Measurements from ENCODE around the gene CASD1. TPM values are rescaled to one million over a fixed set of nuclear protein-coding genes. Genes with fewer than 3 reads are reported as not detected.

CASD1 gene
- polyA plus RNA-seq, 1 donor from 2014 or later = 187 TPM

DNA sequence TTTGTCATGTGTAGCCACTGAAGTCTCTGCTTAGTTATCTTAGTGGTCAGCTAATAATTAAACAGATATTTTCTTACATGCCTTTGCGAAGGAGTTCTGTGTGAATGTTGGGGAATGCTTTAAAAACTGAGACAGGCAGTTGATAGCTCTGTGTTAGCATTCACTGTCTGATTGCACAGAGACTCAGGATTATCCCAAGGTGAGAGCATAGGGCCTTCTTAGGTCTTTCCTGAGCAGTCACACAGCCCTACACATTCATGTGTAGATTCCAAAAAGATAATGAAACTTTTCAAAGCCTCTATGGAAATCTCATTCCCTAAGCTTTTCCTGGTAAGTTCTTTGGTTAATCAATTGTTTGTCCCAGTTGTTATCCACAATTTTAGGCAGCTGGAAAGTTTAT lies 67.7 kb downstream of the CASD1 start:
- H3K4me3 ChIP-seq (ENCODE audit: low read length) = no peak overlapping the region
- H3K9me2 ChIP-seq (ENCODE audit: insufficient read depth, low read length) = no peaks in the 10 kb centered on the region
- H4K20me1 ChIP-seq (ENCODE audit: insufficient read depth) = no peaks in the 10 kb centered on the region
- H3K4me2 ChIP-seq (ENCODE audit: low read length) = no peak overlapping the region
- no peak overlapping the region for H2AFZ ChIP-seq (ENCODE audit: low read depth, low read length)
- H3K9ac ChIP-seq (ENCODE audit: low read length) = no peak overlapping the region
- no peaks in the 10 kb centered on the region for H3K9me3 ChIP-seq (ENCODE audit: low read length)
- H3K36me3 ChIP-seq (ENCODE audit: insufficient read depth, low read length) = no peaks in the 10 kb centered on the region
- no peaks in the 10 kb centered on the region for H3K27me3 ChIP-seq (ENCODE audit: insufficient read depth, low read depth, low read length)
- H3K27ac ChIP-seq (ENCODE audit: low read length) = no peak overlapping the region
- no peaks in the 10 kb centered on the region for H3F3A ChIP-seq (ENCODE audit: insufficient read depth, low read length, poor library complexity, severe bottlenecking)
- H3K79me2 ChIP-seq (replicated peaks; ENCODE audit: insufficient read depth, low read length) = no peaks in the 10 kb centered on the region
- TF ChIP-seq, protein P1, sequence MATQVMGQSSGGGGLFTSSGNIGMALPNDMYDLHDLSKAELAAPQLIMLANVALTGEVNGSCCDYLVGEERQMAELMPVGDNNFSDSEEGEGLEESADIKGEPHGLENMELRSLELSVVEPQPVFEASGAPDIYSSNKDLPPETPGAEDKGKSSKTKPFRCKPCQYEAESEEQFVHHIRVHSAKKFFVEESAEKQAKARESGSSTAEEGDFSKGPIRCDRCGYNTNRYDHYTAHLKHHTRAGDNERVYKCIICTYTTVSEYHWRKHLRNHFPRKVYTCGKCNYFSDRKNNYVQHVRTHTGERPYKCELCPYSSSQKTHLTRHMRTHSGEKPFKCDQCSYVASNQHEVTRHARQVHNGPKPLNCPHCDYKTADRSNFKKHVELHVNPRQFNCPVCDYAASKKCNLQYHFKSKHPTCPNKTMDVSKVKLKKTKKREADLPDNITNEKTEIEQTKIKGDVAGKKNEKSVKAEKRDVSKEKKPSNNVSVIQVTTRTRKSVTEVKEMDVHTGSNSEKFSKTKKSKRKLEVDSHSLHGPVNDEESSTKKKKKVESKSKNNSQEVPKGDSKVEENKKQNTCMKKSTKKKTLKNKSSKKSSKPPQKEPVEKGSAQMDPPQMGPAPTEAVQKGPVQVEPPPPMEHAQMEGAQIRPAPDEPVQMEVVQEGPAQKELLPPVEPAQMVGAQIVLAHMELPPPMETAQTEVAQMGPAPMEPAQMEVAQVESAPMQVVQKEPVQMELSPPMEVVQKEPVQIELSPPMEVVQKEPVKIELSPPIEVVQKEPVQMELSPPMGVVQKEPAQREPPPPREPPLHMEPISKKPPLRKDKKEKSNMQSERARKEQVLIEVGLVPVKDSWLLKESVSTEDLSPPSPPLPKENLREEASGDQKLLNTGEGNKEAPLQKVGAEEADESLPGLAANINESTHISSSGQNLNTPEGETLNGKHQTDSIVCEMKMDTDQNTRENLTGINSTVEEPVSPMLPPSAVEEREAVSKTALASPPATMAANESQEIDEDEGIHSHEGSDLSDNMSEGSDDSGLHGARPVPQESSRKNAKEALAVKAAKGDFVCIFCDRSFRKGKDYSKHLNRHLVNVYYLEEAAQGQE (IDR thresholded peaks at IDR 0.05; ENCODE audit: borderline replicate concordance) = no peak
- no peak for TF ChIP-seq MXI1 (conservative IDR thresholded peaks at IDR 0.05; ENCODE audit: poor library complexity, severe bottlenecking)
- TF ChIP-seq EP300 (conservative IDR thresholded peaks at IDR 0.05; ENCODE audit: poor library complexity, severe bottlenecking) = no peak
- TF ChIP-seq SMC3 (conservative IDR thresholded peaks at IDR 0.05; ENCODE audit: poor library complexity) = no peak
- TF ChIP-seq RAD21 (conservative IDR thresholded peaks at IDR 0.05) = no peak

DNA sequence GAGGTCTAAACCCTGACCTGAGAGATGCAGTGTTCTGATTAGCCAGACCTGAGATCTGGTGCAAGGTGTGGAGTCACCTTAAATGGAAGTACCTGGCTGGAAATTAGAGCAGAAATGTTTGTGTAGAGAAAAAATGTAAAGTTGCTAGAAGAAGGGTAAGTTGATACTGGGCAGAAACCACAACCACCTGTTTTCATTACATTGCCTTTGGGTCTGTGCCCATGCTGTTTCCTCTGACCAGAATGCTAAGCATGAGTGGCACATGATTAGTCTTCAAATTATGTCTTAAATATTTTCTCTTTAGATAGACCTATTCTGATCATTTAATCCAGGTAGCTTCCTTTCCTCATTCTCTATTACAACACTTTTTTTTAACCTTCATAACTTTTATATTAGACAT lies 69.0 kb downstream of the CASD1 start:
- Histone ChIP-seq H3F3A (ENCODE audit: insufficient read depth, low read length, poor library complexity, severe bottlenecking) (no peaks in the 10 kb centered on the region), H3K36me3 (ENCODE audit: insufficient read depth, low read length) (no peaks in the 10 kb centered on the region), H3K9me2 (ENCODE audit: insufficient read depth, low read length) (no peaks in the 10 kb centered on the region), H3K9ac (ENCODE audit: low read length) (no peak overlapping the region), H3K79me2 (replicated peaks; ENCODE audit: insufficient read depth, low read length) (no peaks in the 10 kb centered on the region), H3K9me3 (ENCODE audit: low read length) (no peaks in the 10 kb centered on the region), H3K27ac (ENCODE audit: low read length) (no peak overlapping the region), H2AFZ (ENCODE audit: low read depth, low read length) (no peak overlapping the region), H4K20me1 (ENCODE audit: insufficient read depth) (no peaks in the 10 kb centered on the region), H3K4me3 (ENCODE audit: low read length) (no peak overlapping the region), H3K4me2 (ENCODE audit: low read length) (no peak overlapping the region), H3K27me3 (ENCODE audit: insufficient read depth, low read depth, low read length) (no peaks in the 10 kb centered on the region)
- TF ChIP-seq EP300 (conservative IDR thresholded peaks at IDR 0.05; ENCODE audit: poor library complexity, severe bottlenecking) (no peak), TAF1 (IDR thresholded peaks at IDR 0.05; ENCODE audit: low read depth) (no peak), SMC3 (conservative IDR thresholded peaks at IDR 0.05; ENCODE audit: poor library complexity) (no peak), POLR2AphosphoS5 (IDR thresholded peaks at IDR 0.05) (no peak), RAD21 (conservative IDR thresholded peaks at IDR 0.05) (no peak), MXI1 (conservative IDR thresholded peaks at IDR 0.05; ENCODE audit: poor library complexity, severe bottlenecking) (no peak), EZH2 (IDR thresholded peaks at IDR 0.05; ENCODE audit: borderline replicate concordance, insufficient read depth, low read length, poor library complexity, severe bottlenecking) (no peak)
- TF ChIP-seq, protein P1 (IDR thresholded peaks at IDR 0.05; ENCODE audit: borderline replicate concordance) = no peak
- TF ChIP-seq, protein P2, sequence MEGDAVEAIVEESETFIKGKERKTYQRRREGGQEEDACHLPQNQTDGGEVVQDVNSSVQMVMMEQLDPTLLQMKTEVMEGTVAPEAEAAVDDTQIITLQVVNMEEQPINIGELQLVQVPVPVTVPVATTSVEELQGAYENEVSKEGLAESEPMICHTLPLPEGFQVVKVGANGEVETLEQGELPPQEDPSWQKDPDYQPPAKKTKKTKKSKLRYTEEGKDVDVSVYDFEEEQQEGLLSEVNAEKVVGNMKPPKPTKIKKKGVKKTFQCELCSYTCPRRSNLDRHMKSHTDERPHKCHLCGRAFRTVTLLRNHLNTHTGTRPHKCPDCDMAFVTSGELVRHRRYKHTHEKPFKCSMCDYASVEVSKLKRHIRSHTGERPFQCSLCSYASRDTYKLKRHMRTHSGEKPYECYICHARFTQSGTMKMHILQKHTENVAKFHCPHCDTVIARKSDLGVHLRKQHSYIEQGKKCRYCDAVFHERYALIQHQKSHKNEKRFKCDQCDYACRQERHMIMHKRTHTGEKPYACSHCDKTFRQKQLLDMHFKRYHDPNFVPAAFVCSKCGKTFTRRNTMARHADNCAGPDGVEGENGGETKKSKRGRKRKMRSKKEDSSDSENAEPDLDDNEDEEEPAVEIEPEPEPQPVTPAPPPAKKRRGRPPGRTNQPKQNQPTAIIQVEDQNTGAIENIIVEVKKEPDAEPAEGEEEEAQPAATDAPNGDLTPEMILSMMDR (IDR thresholded peaks at IDR 0.05; ENCODE audit: poor library complexity, severe bottlenecking) = no peak

Measured in neural cell (in vitro differentiated cells).